Panc1 (cell line): ENCODE measurements around the gene SOX1.

Experiments used
- CTCF ChIP-seq: fragments of 450-650 bp; IDR thresholded peaks from 2 replicates; pipeline ENCODE4 v1.5.1; 2017; ENCODE audit warnings: mild to moderate bottlenecking
- POLR2AphosphoS5 ChIP-seq: IDR thresholded peaks from 2 replicates; pipeline ENCODE4 v1.6.1; 2012; ENCODE audit warnings: mild to moderate bottlenecking, low read depth, low read length, moderate library complexity
- REST ChIP-seq, 2 experiments: IDR thresholded peaks; 2 replicates each; pipeline ENCODE4 v1.6.1; 2011 to 2012; ENCODE audit warnings: low read depth in 2 of 2, control low read depth in 1 of 2, low read length in 1 of 2, mild to moderate bottlenecking in 1 of 2, moderate library complexity in 1 of 2; ENCODE audit not compliant: insufficient read depth in 1 of 2
- SIN3A ChIP-seq: IDR thresholded peaks from 2 replicates; pipeline ENCODE4 v1.6.1; 2012; ENCODE audit warnings: low read depth, mild to moderate bottlenecking, low read length, moderate library complexity, borderline replicate concordance; ENCODE audit not compliant: insufficient read depth
- TCF7L2 ChIP-seq: IDR thresholded peaks from 2 replicates; pipeline ENCODE4 v1.6.1; 2011; ENCODE audit warnings: mild to moderate bottlenecking, low read depth, low read length, inconsistent platforms

GRCh38 chr13:112042496-112042895 is 24.5 kb upstream of the SOX1 start:
- TF ChIP-seq CTCF (no peak), POLR2AphosphoS5 (no peak), REST (IDR thresholded peaks at IDR 0.05; ENCODE audit: insufficient read depth in 1 of 2, low read depth in 2 of 2, low read length in 1 of 2) (no peak), SIN3A (no peak), TCF7L2 (no peak)
